ENCODE measurements around the gene SLIT1. TPM values are rescaled to one million over a fixed set of nuclear protein-coding genes. Genes with fewer than 3 reads are reported as not detected.

The SLIT1 gene
- total RNA-seq, 1 donor from 2014 or later = 25.5 TPM

DNA sequence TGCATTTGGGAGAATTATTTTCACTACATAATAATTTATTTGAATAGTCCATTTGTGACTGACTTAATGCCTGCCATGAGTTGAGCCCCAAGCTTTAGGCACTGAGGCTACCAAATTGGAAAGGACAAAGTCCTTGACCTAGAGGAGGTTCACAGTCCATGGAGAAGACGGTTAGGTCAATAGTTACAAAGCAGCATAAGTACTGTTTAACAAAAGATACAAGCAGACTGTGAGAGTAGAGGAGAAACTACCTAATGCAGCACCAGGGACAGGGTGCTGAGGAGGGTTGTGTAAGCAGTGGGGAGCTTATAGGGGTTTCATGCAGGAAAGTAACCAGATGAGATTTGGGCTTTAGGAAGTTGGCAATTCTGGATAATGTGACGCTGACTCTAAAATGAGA, 214.4 kb downstream of the SLIT1 start:
- no peak overlapping the region for H3K4me3 Mint-ChIP-seq (ENCODE audit: low read depth)
- DNase-seq (ENCODE audit: low spot score, unreplicated experiment) = no peak
- H3K27ac Mint-ChIP-seq = no peak overlapping the region
- peaks cover 3% of the 10 kb centered on the region for H3K9me3 Mint-ChIP-seq (ENCODE audit: low read depth)
- H3K4me1 Mint-ChIP-seq (ENCODE audit: low read depth) = peaks cover 32% of the 10 kb centered on the region
- peaks cover 8% of the 10 kb centered on the region for H3K36me3 Mint-ChIP-seq (ENCODE audit: insufficient read depth)
- TF ChIP-seq, protein P1, sequence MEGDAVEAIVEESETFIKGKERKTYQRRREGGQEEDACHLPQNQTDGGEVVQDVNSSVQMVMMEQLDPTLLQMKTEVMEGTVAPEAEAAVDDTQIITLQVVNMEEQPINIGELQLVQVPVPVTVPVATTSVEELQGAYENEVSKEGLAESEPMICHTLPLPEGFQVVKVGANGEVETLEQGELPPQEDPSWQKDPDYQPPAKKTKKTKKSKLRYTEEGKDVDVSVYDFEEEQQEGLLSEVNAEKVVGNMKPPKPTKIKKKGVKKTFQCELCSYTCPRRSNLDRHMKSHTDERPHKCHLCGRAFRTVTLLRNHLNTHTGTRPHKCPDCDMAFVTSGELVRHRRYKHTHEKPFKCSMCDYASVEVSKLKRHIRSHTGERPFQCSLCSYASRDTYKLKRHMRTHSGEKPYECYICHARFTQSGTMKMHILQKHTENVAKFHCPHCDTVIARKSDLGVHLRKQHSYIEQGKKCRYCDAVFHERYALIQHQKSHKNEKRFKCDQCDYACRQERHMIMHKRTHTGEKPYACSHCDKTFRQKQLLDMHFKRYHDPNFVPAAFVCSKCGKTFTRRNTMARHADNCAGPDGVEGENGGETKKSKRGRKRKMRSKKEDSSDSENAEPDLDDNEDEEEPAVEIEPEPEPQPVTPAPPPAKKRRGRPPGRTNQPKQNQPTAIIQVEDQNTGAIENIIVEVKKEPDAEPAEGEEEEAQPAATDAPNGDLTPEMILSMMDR (IDR thresholded peaks at IDR 0.05; ENCODE audit: unreplicated experiment) = no peak
- no peaks in the 10 kb centered on the region for H3K27me3 Mint-ChIP-seq

DNA sequence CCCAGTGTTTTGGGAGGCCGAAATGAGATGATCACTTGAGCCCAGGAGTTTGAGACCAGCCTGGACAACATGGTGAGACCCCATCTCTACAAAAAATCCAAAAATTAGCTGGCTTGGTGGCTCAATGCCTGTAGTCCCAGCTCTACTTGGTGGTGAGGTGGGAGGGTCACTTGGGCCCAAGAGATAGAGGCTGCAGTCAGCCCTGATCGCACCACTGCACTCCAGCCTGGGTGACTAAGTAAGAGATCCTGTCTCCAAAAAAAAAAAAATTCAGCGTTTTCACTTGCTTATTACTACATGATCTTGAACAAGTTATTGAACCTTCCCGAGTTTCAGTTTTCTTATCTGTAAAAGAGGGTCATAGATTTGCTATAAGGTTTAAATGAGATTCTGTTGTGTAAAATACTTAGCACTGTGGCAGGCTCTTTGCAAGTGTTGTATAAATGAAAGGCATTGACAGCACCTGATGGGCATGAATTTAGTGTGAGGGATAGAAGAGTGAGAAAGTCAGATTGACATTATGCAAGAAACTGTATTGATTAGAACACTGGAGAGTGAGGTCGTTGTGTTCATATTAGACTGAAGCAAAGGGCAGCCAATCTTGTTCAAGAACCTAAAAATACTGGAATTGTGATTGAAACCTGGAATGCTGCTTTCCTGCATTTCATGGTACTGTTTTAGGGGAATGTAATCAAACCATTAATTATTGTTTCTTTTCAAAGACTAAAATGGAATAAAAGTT, 216.9 kb downstream of the SLIT1 start:
- Mint-ChIP-seq H3K9me3 (ENCODE audit: low read depth) (peaks cover 5% of the 10 kb centered on the region), H3K27ac (peak overlapping the region; percentile 8), H3K36me3 (ENCODE audit: insufficient read depth) (peaks cover 9% of the 10 kb centered on the region), H3K4me3 (ENCODE audit: low read depth) (no peak overlapping the region), H3K4me1 (ENCODE audit: low read depth) (peaks cover 30% of the 10 kb centered on the region), H3K27me3 (no peaks in the 10 kb centered on the region)
- TF ChIP-seq, protein P1 (IDR thresholded peaks at IDR 0.05; ENCODE audit: unreplicated experiment) = no peak
- DNase-seq (ENCODE audit: low spot score, unreplicated experiment) = no peak

DNA sequence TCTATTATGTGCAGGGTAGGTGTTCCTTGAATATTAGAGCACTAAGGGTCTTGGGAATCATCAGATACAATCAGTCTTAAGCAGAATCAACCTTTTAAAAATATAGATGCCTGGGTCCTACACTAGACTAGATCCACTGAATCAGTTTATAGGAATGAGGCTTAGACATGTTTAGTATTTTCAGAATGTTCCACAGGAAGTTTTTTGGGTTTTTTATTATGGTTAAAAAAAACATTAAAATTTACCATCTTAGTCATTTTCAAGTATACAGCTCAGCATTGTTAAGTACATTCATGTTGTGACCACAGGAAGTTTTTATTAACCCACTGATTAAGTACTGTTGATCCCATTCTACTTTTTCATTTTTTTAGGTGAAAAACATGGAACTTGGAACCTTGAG, 217.9 kb downstream of the SLIT1 start:
- Mint-ChIP-seq H3K36me3 (ENCODE audit: insufficient read depth) (peaks cover 9% of the 10 kb centered on the region), H3K9me3 (ENCODE audit: low read depth) (peaks cover 5% of the 10 kb centered on the region)

DNA sequence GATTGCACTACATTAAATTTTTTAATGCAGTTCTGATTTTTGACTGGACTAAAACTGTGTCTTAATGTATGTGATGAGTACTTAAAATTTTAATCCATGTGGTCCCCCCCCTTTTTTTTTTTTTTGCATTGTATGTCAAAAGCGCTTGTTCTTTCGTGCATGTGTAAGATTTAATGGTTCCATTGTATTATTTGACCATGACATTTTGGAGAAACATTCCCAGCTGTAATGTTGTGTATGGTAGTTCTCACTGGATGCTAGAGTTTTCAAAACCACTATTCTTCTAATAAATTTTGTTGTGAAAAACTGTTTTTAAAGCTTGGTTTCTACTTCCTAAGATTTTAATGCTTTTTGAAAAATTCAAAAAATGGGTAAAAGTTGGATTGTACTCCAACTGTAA, 221.6 kb downstream of the SLIT1 start:
- TF ChIP-seq, protein P1 (IDR thresholded peaks at IDR 0.05; ENCODE audit: unreplicated experiment) = no peak
- Mint-ChIP-seq H3K27me3 (no peaks in the 10 kb centered on the region), H3K4me3 (ENCODE audit: low read depth) (no peak overlapping the region), H3K36me3 (ENCODE audit: insufficient read depth) (peaks cover 8% of the 10 kb centered on the region), H3K4me1 (ENCODE audit: low read depth) (peaks cover 14% of the 10 kb centered on the region), H3K9me3 (ENCODE audit: low read depth) (peaks cover 5% of the 10 kb centered on the region), H3K27ac (no peak overlapping the region)
- no peak for DNase-seq (ENCODE audit: low spot score, unreplicated experiment)

More for the DNA sequence above, 217.9 kb downstream of the SLIT1 start:
- no peak overlapping the region for H3K4me3 Mint-ChIP-seq (ENCODE audit: low read depth)
- TF ChIP-seq, protein P1 (IDR thresholded peaks at IDR 0.05; ENCODE audit: unreplicated experiment) = no peak
- H3K27me3 Mint-ChIP-seq = no peaks in the 10 kb centered on the region
- no peak overlapping the region for H3K27ac Mint-ChIP-seq
- no peak for DNase-seq (ENCODE audit: low spot score, unreplicated experiment)
- H3K4me1 Mint-ChIP-seq (ENCODE audit: low read depth) = peaks cover 21% of the 10 kb centered on the region

DNA sequence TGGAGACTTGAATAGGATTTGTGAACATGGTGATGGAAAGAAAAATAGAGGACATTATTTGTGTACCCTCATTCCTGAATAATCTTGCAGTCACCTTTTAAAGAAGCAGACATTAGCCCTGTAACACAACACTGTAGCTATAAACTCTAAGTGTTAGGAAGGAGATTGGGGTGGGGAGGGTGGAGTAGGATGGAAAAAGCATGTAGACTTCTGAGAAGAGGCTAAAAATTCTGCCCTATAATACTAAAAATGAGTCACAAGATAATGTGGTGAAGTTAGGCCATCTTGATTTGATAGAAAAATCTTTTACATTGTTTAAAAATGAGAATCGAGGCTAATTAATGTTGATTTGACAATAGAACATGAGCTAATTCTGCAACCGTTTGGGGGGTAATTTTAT, 224.9 kb downstream of the SLIT1 start:
- Mint-ChIP-seq H3K27me3 (no peaks in the 10 kb centered on the region), H3K9me3 (ENCODE audit: low read depth) (peaks cover 2% of the 10 kb centered on the region), H3K4me1 (ENCODE audit: low read depth) (peaks cover 24% of the 10 kb centered on the region), H3K4me3 (ENCODE audit: low read depth) (no peak overlapping the region), H3K36me3 (ENCODE audit: insufficient read depth) (peaks cover 4% of the 10 kb centered on the region), H3K27ac (no peak overlapping the region)
- DNase-seq (ENCODE audit: low spot score, unreplicated experiment) = no peak
- TF ChIP-seq, protein P1 (IDR thresholded peaks at IDR 0.05; ENCODE audit: unreplicated experiment) = no peak
